H1 (cell line): ENCODE data around the gene LRRC37B. TPM values are rescaled to one million over a fixed set of nuclear protein-coding genes. Genes with fewer than 3 reads are reported as not detected.
A peak's percentile ranks its signal among the peaks of the same experiment; 100 is the strongest.

Experiments
- ASH2L ChIP-seq: fragments of 200-600, 300-600 bp; sonication (generic); IDR thresholded peaks from one replicate; pipeline ENCODE4 v1.7.1; 2017; ENCODE audit warnings: low read length
- BRCA1 ChIP-seq: IDR thresholded peaks from 2 replicates; pipeline ENCODE4 v1.6.1; 2012; ENCODE audit warnings: low read depth, low read length, improper control_type of control experiment
- CBX5 ChIP-seq: fragments of 300-800, 300-1000 bp; sonication (generic); IDR thresholded peaks from 2 replicates; pipeline ENCODE4 v1.7.1; 2016; ENCODE audit warnings: antibody characterized with exemption, low read length, low read depth
- CHD2 ChIP-seq: IDR thresholded peaks from 2 replicates; pipeline ENCODE4 v1.6.1; 2012; ENCODE audit warnings: low read length, improper control_type of control experiment
- CREB1 ChIP-seq: IDR thresholded peaks from 2 replicates; pipeline ENCODE4 v1.6.1; 2012; ENCODE audit warnings: inconsistent platforms
- CTBP2 ChIP-seq: IDR thresholded peaks from 2 replicates; pipeline ENCODE4 v1.7.0; 2011; ENCODE audit warnings: borderline replicate concordance, mild to moderate bottlenecking, moderate library complexity, mixed read lengths, low read length; ENCODE audit not compliant: insufficient read depth, insufficient read length
- EP300 ChIP-seq, 2 experiments: IDR thresholded peaks; 1 replicate in 1 of 2; 2 replicates in 1 of 2; pipeline ENCODE4 v1.6.1; 2011 to 2012; ENCODE audit warnings: low read depth in 2 of 2, low read length in 2 of 2, mild to moderate bottlenecking in 2 of 2, borderline replicate concordance in 1 of 2, inconsistent platforms in 1 of 2, moderate library complexity in 1 of 2
- EZH2 ChIP-seq: fragments of 200-600 bp; sonication (generic); IDR thresholded peaks from 2 replicates; pipeline ENCODE4 v1.7.1; 2012; ENCODE audit warnings: low read depth, mild to moderate bottlenecking, moderate library complexity, low read length, inconsistent platforms; ENCODE audit not compliant: severe bottlenecking
- GTF2F1 ChIP-seq: IDR thresholded peaks from 2 replicates; pipeline ENCODE4 v1.6.1; 2012; ENCODE audit warnings: low read depth, low read length, improper control_type of control experiment, borderline replicate concordance
- KDM1A ChIP-seq: fragments of 200-600, 300-600 bp; sonication (generic); IDR thresholded peaks from 2 replicates; pipeline ENCODE4 v1.7.1; 2016; ENCODE audit warnings: mild to moderate bottlenecking, low read length, borderline replicate concordance
- KDM4A ChIP-seq: IDR thresholded peaks from one replicate; pipeline ENCODE4 v1.7.1; 2012; ENCODE audit warnings: low read depth, mild to moderate bottlenecking, moderate library complexity, low read length, inconsistent platforms; ENCODE audit not compliant: severe bottlenecking
- KDM5A ChIP-seq: fragments of 200-600 bp; IDR thresholded peaks from 2 replicates; pipeline ENCODE4 v1.7.1; 2012; ENCODE audit warnings: mild to moderate bottlenecking, low read length, inconsistent platforms, mixed read lengths
- MAFK ChIP-seq: IDR thresholded peaks from 2 replicates; pipeline ENCODE4 v1.6.1; 2012; ENCODE audit warnings: low read depth, mild to moderate bottlenecking, improper control_type of control experiment, low read length
- PHF8 ChIP-seq: fragments of 200-600 bp; sonication (generic); conservative IDR thresholded peaks from 2 replicates; pipeline ENCODE4 v1.7.1; 2012; ENCODE audit warnings: low read depth, mild to moderate bottlenecking, inconsistent platforms, low read length, moderate library complexity
- RFX5 ChIP-seq: IDR thresholded peaks from 2 replicates; pipeline ENCODE4 v1.6.1; 2011; ENCODE audit warnings: low read depth, low read length, improper control_type of control experiment, borderline replicate concordance
- RNF2 ChIP-seq: fragments of 200-900, 300-1000 bp; sonication (generic); IDR thresholded peaks from 2 replicates; pipeline ENCODE4 v1.7.1; 2016; ENCODE audit warnings: borderline replicate concordance, low read depth, mild to moderate bottlenecking, antibody characterized with exemption, low read length; ENCODE audit not compliant: poor library complexity, severe bottlenecking; ENCODE audit errors: missing control alignments
- SIN3A ChIP-seq, 2 experiments: IDR thresholded peaks in 1 of 2; conservative IDR thresholded peaks in 1 of 2; 2 replicates each; pipeline ENCODE4 v1.6.1; 2011 to 2012; ENCODE audit warnings: low read length in 2 of 2, improper control_type of control experiment in 1 of 2, low read depth in 1 of 2, mild to moderate bottlenecking in 1 of 2
- SP2 ChIP-seq: IDR thresholded peaks from 2 replicates; pipeline ENCODE4 v1.6.1; 2012; ENCODE audit warnings: mild to moderate bottlenecking, low read length, inconsistent platforms
- TAF1 ChIP-seq: IDR thresholded peaks from 2 replicates; pipeline ENCODE4 v1.6.1; 2011; ENCODE audit warnings: mild to moderate bottlenecking, low read depth, low read length
- TCF12 ChIP-seq: IDR thresholded peaks from 2 replicates; pipeline ENCODE4 v1.6.1; 2011; ENCODE audit warnings: low read depth, mild to moderate bottlenecking, low read length
- polyA plus RNA-seq, 7 experiments: library from polyadenylated mRNA; depleted of rRNA in 3 of 7; stranded (reverse) in 5 of 7; unstranded in 2 of 7; fragments of >200 nt in 5 of 7; fragments of 200-250 nt in 2 of 7; gene quantifications; 1 replicate in 5 of 7; 2 replicates in 1 of 7; 4 replicates in 1 of 7; pipeline versions ENCODE4 v1.2.1 to v1.2.3, GENCODE V29; 2011 to 2013; ENCODE audit warnings: missing spikeins in 2 of 7, mixed read lengths in 2 of 7
- total RNA-seq: library from RNA; stranded (reverse); fragmentation: NEBNext Ultra II Directional; extraction: Animal tissue kit (Norgen Biotek cat#: 25700); gene quantifications from 2 replicates; pipeline ENCODE4 v1.2.1, GENCODE V29; 2021
- TF ChIP-seq, protein P1 (sequence below): IDR thresholded peaks from 2 replicates; pipeline ENCODE4 v1.6.1; 2011; ENCODE audit warnings: low read depth, mild to moderate bottlenecking, low read length; ENCODE audit not compliant: insufficient read depth

The LRRC37B gene
- total and polyA plus RNA-seq, 2 of the 8 experiments (the other 6 are each of a cell fraction or from before 2014, with no cell fraction given) = 16.0 to 19.0 TPM

DNA sequence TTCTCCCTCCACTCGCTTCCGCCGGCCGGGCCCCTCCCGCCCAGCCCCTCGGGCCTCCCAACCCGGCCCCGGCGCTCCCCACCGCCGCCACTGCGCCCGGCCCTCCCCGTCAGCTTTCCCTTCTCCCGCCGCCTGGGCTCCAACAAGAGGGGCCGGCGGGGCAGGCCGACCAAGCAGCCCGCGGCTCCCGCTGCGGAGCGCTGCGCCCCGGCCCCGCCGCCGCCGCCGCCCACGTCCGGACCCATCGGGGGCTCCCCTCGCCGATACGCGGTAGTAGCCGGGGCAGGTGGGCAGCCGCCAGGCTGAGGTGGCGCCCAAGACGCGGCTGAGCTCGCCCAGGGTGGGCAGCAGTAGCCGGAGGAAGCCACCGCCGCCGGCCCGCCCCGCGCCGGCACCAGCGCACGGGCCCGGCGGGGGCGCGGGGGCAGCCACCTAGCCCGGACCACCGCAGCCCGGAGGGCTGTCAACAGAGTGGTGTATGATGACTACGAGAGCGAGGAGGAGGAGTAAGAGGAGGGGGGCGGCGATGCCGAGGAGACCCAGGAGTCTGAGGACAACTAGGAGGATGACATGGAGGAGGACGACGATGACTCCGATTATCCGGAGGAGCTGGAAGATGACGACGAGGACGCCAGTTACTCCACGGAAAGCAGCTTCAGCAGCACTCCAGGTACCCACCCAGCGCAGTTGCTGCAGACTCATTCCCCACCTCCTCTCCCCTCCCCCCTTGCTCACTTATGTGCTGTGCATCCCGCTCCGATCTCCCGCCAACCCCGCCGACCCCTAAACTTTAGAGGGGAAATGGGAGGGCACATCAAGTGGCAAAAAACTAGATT is 498 bp downstream of the LRRC37B start (continued):
- no peak for TF ChIP-seq EZH2
- TF ChIP-seq MAFK = no peak
- TF ChIP-seq KDM1A = no peak
- peak; percentile 27 for TF ChIP-seq ASH2L
- no peak for TF ChIP-seq CTBP2
- no peak for TF ChIP-seq BRCA1
- TF ChIP-seq KDM5A = no peak
- 0 out of 2 replicates have a peak, but pooled peaks have one; percentile 15 for TF ChIP-seq CREB1
- TF ChIP-seq CHD2 = no peak
- peak; percentile 52; the same call in 1 of the 2 replicates for TF ChIP-seq TAF1
- TF ChIP-seq RFX5 = no peak
- peak; percentile 64 for TF ChIP-seq KDM4A
- no peak for TF ChIP-seq EP300 (IDR thresholded peaks at IDR 0.05; ENCODE audit: borderline replicate concordance in 1 of 2, low read depth in 2 of 2, low read length in 2 of 2)
- no peak for TF ChIP-seq TCF12
- TF ChIP-seq, protein P1, sequence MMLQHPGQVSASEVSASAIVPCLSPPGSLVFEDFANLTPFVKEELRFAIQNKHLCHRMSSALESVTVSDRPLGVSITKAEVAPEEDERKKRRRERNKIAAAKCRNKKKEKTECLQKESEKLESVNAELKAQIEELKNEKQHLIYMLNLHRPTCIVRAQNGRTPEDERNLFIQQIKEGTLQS = no peak
- no peak for TF ChIP-seq GTF2F1
- TF ChIP-seq PHF8 = peak; percentile 40; the same call in 1 of the 2 replicates
- peak; percentile 29 to 72; a peak in 1 of 4 replicates for TF ChIP-seq SIN3A (conservative IDR thresholded peaks at IDR 0.05 in 1 of 2, IDR thresholded peaks at IDR 0.05 in 1 of 2; ENCODE audit: low read depth in 1 of 2, low read length in 2 of 2)
- no peak for TF ChIP-seq SP2
- no peak for TF ChIP-seq CBX5
- no peak for TF ChIP-seq RNF2
- TF ChIP-seq, all 59 proteins: peak for 10
